GM23338 (cell line): ENCODE measurements around the gene SLC34A3. TPM values are rescaled to one million over a fixed set of nuclear protein-coding genes. Genes with fewer than 3 reads are reported as not detected.
A peak's percentile ranks its signal among the peaks of the same experiment; 100 is the strongest.

Source experiments
- ATAC-seq: fragments of 200-7000 bp; cut with Tn5 transposase; 3 replicates; pipeline ENCODE4 v1.9.1; 2020
- DNase-seq: peaks from one replicate; pipeline ENCODE4 v3.0.0-alpha.2; 2015; ENCODE audit warnings: low spot score
- H2AFZ ChIP-seq: fragments of 200-600 bp; sonication (generic); 2 replicates; pipeline ENCODE4 v1.8.0; 2016; ENCODE audit warnings: antibody characterized with exemption, mild to moderate bottlenecking, moderate library complexity
- H3F3A ChIP-seq: fragments of 200-600 bp; sonication (generic); replicated peaks from 2 replicates; pipeline ENCODE4 v1.8.0; 2017; ENCODE audit warnings: antibody characterized with exemption, mixed run types, low read depth
- H3K27ac ChIP-seq: fragments of 200-600 bp; sonication (generic); 2 replicates; pipeline ENCODE4 v1.6.1; 2016; ENCODE audit warnings: low read depth
- H3K27me3 ChIP-seq: fragments of 200-600 bp; sonication (generic); 2 replicates; pipeline ENCODE4 v1.8.0; 2016; ENCODE audit warnings: mild to moderate bottlenecking, mixed run types, moderate library complexity; ENCODE audit not compliant: insufficient read depth
- H3K36me3 ChIP-seq: fragments of 200-600 bp; sonication (generic); 2 replicates; pipeline ENCODE4 v1.8.0; 2016; ENCODE audit warnings: mild to moderate bottlenecking; ENCODE audit not compliant: insufficient read depth
- H3K4me1 ChIP-seq: fragments of 200-600 bp; sonication (generic); 2 replicates; pipeline ENCODE4 v1.8.0; 2016; ENCODE audit warnings: mild to moderate bottlenecking, moderate library complexity; ENCODE audit not compliant: insufficient read depth
- H3K4me2 ChIP-seq: fragments of 200-600 bp; sonication (generic); 2 replicates; pipeline ENCODE4 v1.7.1; 2017; ENCODE audit warnings: mixed run types
- H3K4me3 ChIP-seq: fragments of 200-600 bp; sonication (generic); 2 replicates; pipeline ENCODE4 v1.6.1; 2016; ENCODE audit warnings: mixed run types
- H3K79me2 ChIP-seq: fragments of 200-600 bp; sonication (generic); replicated peaks from 2 replicates; pipeline ENCODE4 v1.8.0; 2017; ENCODE audit warnings: mild to moderate bottlenecking; ENCODE audit not compliant: insufficient read depth
- H3K9me2 ChIP-seq: fragments of 200-600 bp; sonication (generic); 2 replicates; pipeline ENCODE4 v1.8.0; 2017; ENCODE audit not compliant: insufficient read depth
- H4K20me1 ChIP-seq: fragments of 200-600 bp; sonication (generic); replicated peaks from 2 replicates; pipeline ENCODE4 v1.8.0; 2017; ENCODE audit warnings: mild to moderate bottlenecking; ENCODE audit not compliant: insufficient read depth
- H3K27ac Mint-ChIP-seq: 2 replicates; pipeline ENCODE4 v1.8.0; 2020; ENCODE audit warnings: inconsistent platforms, mild to moderate bottlenecking, moderate library complexity, mixed read lengths
- H3K27me3 Mint-ChIP-seq: 3 replicates; pipeline ENCODE4 v1.8.0; 2022; ENCODE audit warnings: low read depth, mild to moderate bottlenecking, moderate library complexity, mixed read lengths, inconsistent platforms; ENCODE audit not compliant: insufficient read depth, poor library complexity
- H3K36me3 Mint-ChIP-seq: 3 replicates; pipeline ENCODE4 v1.8.0; 2021; ENCODE audit warnings: low read depth, mild to moderate bottlenecking, inconsistent platforms, moderate library complexity, mixed read lengths
- H3K4me1 Mint-ChIP-seq: 3 replicates; pipeline ENCODE4 v1.8.0; 2020; ENCODE audit warnings: mild to moderate bottlenecking, inconsistent platforms, mixed read lengths
- H3K4me3 Mint-ChIP-seq: 3 replicates; pipeline ENCODE4 v1.8.0; 2021; ENCODE audit warnings: moderate library complexity, mild to moderate bottlenecking, inconsistent platforms, mixed read lengths
- H3K9me3 Mint-ChIP-seq: 3 replicates; pipeline ENCODE4 v1.8.0; 2020; ENCODE audit warnings: moderate library complexity, mild to moderate bottlenecking, inconsistent platforms, mixed read lengths
- JUNB ChIP-seq: IDR thresholded peaks from one replicate; pipeline ENCODE4 v1.6.1; 2016; ENCODE audit warnings: antibody characterized with exemption; ENCODE audit not compliant: unreplicated experiment
- ZNF114 ChIP-seq: fragments of 250-450 bp; sonication (Bioruptor Pico); IDR thresholded peaks from 2 replicates; pipeline ENCODE4 v1.5.0; 2020; ENCODE audit warnings: mild to moderate bottlenecking, moderate library complexity
- polyA plus RNA-seq: library from polyadenylated mRNA; unstranded; fragments of >200 nt; fragmentation: Nextera tagmentation; extraction: Ambion mirVana; gene quantifications from 2 replicates; pipeline ENCODE4 v1.2.1, GENCODE V29; 2016
- total RNA-seq: library from RNA; depleted of rRNA; stranded (reverse); fragments of >200 nt; shearing (Covaris generic); gene quantifications from 2 replicates; pipeline ENCODE4 v1.2.3, GENCODE V29; 2014
- TF ChIP-seq, protein P1 (sequence below): fragments of 250-450 bp; sonication (Bioruptor Pico); IDR thresholded peaks from 2 replicates; pipeline ENCODE4 v1.5.0; 2020; ENCODE audit warnings: mild to moderate bottlenecking, moderate library complexity
- TF ChIP-seq, protein P2 (sequence below), 2 experiments: fragments of 200-600 bp in 1 of 2; sonication (generic) in 1 of 2; conservative IDR thresholded peaks; 2 replicates each; pipeline versions ENCODE4 v1.5.1 to v1.6.1; 2016 to 2017; ENCODE audit warnings: antibody characterized with exemption in 2 of 2, low read depth in 2 of 2, mild to moderate bottlenecking in 2 of 2, moderate library complexity in 1 of 2

The SLC34A3 gene
- total and polyA plus RNA-seq, 2 experiments from 2014 or later: not detected

DNA sequence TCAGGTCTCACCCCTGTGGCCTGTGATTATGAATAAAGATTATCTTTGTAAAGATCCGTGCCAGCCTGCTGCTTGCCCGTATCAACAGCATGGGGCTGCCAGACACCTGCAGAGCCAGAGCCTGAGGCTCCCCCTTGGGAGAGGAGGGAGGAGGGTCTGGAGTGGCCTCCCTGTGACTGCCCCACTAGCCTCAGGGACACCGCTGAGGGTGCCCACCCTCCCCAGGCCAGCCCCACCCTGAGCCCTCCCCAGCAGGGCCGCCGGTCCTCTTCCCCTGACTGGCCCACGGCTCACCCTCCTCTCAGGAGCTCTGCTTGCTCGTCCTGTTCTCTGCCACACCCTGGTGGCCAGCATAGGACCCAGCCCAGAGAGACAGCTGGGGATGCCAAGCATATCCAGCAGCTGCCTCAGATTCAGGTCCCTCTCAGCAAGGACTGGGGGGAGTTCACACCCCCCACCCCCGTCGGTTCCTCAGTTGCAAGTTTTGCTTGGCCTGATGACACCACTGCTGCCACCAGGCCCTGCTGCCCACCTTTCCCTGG lies 40.3 kb upstream of the SLC34A3 start:
- Histone ChIP-seq H3K4me3 (no peak overlapping the region), H4K20me1 (peaks cover 5% of the 10 kb centered on the region; the same call in 1 of the 2 replicates), H3F3A (0 out of 2 replicates have a peak, but pooled peaks cover 4% of the 10 kb centered on the region), H3K27me3 (no peaks in the 10 kb centered on the region), H3K79me2 (peaks cover 33% of the 10 kb centered on the region), H3K4me1 (peaks cover 13% of the 10 kb centered on the region), H3K9me2 (no peaks in the 10 kb centered on the region), H3K27ac (no peak overlapping the region), H3K4me2 (no peak overlapping the region), H3K36me3 (no peaks in the 10 kb centered on the region), H2AFZ (no peak overlapping the region)
- ATAC-seq: no peak
- no peak for DNase-seq
- Mint-ChIP-seq H3K4me3 (peak overlapping the region; percentile 53), H3K36me3 (peaks cover 5% of the 10 kb centered on the region), H3K9me3 (no peaks in the 10 kb centered on the region; the same call in 2 of the 3 replicates), H3K27me3 (peaks cover 12% of the 10 kb centered on the region), H3K4me1 (peaks cover 15% of the 10 kb centered on the region), H3K27ac (no peak overlapping the region)
- TF ChIP-seq JUNB (no peak), ZNF114 (CRISPR knock-in tag) (no peak)
- TF ChIP-seq, protein P1, sequence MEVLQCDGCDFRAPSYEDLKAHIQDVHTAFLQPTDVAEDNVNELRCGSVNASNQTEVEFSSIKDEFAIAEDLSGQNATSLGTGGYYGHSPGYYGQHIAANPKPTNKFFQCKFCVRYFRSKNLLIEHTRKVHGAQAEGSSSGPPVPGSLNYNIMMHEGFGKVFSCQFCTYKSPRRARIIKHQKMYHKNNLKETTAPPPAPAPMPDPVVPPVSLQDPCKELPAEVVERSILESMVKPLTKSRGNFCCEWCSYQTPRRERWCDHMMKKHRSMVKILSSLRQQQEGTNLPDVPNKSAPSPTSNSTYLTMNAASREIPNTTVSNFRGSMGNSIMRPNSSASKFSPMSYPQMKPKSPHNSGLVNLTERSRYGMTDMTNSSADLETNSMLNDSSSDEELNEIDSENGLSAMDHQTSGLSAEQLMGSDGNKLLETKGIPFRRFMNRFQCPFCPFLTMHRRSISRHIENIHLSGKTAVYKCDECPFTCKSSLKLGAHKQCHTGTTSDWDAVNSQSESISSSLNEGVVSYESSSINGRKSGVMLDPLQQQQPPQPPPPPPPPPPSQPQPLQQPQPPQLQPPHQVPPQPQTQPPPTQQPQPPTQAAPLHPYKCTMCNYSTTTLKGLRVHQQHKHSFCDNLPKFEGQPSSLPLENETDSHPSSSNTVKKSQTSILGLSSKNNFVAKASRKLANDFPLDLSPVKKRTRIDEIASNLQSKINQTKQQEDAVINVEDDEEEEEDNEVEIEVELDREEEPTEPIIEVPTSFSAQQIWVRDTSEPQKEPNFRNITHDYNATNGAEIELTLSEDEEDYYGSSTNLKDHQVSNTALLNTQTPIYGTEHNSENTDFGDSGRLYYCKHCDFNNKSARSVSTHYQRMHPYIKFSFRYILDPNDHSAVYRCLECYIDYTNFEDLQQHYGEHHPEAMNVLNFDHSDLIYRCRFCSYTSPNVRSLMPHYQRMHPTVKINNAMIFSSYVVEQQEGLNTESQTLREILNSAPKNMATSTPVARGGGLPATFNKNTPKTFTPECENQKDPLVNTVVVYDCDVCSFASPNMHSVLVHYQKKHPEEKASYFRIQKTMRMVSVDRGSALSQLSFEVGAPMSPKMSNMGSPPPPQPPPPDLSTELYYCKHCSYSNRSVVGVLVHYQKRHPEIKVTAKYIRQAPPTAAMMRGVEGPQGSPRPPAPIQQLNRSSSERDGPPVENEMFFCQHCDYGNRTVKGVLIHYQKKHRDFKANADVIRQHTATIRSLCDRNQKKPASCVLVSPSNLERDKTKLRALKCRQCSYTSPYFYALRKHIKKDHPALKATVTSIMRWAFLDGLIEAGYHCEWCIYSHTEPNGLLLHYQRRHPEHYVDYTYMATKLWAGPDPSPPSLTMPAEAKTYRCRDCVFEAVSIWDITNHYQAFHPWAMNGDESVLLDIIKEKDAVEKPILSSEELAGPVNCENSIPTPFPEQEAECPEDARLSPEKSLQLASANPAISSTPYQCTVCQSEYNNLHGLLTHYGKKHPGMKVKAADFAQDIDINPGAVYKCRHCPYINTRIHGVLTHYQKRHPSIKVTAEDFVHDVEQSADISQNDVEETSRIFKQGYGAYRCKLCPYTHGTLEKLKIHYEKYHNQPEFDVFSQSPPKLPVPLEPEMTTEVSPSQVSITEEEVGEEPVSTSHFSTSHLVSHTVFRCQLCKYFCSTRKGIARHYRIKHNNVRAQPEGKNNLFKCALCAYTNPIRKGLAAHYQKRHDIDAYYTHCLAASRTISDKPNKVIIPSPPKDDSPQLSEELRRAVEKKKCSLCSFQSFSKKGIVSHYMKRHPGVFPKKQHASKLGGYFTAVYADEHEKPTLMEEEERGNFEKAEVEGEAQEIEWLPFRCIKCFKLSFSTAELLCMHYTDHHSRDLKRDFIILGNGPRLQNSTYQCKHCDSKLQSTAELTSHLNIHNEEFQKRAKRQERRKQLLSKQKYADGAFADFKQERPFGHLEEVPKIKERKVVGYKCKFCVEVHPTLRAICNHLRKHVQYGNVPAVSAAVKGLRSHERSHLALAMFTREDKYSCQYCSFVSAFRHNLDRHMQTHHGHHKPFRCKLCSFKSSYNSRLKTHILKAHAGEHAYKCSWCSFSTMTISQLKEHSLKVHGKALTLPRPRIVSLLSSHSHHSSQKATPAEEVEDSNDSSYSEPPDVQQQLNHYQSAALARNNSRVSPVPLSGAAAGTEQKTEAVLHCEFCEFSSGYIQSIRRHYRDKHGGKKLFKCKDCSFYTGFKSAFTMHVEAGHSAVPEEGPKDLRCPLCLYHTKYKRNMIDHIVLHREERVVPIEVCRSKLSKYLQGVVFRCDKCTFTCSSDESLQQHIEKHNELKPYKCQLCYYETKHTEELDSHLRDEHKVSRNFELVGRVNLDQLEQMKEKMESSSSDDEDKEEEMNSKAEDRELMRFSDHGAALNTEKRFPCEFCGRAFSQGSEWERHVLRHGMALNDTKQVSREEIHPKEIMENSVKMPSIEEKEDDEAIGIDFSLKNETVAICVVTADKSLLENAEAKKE (CRISPR knock-in tag): no peak
- TF ChIP-seq, protein P2, sequence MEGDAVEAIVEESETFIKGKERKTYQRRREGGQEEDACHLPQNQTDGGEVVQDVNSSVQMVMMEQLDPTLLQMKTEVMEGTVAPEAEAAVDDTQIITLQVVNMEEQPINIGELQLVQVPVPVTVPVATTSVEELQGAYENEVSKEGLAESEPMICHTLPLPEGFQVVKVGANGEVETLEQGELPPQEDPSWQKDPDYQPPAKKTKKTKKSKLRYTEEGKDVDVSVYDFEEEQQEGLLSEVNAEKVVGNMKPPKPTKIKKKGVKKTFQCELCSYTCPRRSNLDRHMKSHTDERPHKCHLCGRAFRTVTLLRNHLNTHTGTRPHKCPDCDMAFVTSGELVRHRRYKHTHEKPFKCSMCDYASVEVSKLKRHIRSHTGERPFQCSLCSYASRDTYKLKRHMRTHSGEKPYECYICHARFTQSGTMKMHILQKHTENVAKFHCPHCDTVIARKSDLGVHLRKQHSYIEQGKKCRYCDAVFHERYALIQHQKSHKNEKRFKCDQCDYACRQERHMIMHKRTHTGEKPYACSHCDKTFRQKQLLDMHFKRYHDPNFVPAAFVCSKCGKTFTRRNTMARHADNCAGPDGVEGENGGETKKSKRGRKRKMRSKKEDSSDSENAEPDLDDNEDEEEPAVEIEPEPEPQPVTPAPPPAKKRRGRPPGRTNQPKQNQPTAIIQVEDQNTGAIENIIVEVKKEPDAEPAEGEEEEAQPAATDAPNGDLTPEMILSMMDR (conservative IDR thresholded peaks at IDR 0.05; ENCODE audit: low read depth in 2 of 2): peak in 1 of 2 experiments; percentile 21; a peak in 1 of 4 replicates
